ENCODE measurements around the gene NECAB2. TPM values are rescaled to one million over a fixed set of nuclear protein-coding genes. Genes with fewer than 3 reads are reported as not detected.

NECAB2 gene
- total RNA-seq, 2 experiments from 2014 or later = not detected

DNA sequence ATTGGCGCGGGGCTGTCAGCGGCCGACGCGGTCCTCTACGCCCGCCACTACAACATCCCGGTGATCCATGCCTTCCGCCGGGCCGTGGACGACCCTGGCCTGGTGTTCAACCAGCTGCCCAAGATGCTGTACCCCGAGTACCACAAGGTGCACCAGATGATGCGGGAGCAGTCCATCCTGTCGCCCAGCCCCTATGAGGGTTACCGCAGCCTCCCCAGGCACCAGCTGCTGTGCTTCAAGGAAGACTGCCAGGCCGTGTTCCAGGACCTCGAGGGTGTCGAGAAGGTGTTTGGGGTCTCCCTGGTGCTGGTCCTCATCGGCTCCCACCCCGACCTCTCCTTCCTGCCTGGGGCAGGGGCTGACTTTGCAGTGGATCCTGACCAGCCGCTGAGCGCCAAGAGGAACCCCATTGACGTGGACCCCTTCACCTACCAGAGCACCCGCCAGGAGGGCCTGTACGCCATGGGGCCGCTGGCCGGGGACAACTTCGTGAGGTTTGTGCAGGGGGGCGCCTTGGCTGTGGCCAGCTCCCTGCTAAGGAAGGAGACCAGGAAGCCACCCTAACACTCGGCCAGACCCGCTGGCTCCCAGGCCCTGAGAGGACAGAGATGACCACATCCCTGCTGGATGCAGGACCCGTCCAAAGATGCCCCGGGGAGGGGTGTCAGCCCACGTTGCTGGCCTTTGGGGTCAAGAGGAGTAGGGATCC, 2.4 kb upstream of the NECAB2 start:
- DNase-seq = no peak
- Mint-ChIP-seq H3K27me3 (peaks cover 21% of the 10 kb centered on the region), H3K36me3 (ENCODE audit: low read depth) (no peaks in the 10 kb centered on the region), H3K27ac (no peak overlapping the region), H3K4me1 (ENCODE audit: low read depth) (no peaks in the 10 kb centered on the region), H3K4me3 (no peak overlapping the region), H3K9me3 (no peaks in the 10 kb centered on the region)
- CTCF ChIA-PET = interaction anchor here (0.5 kb wide), 1 partner anchor 191 kb away, joined by 3 read pairs; no protein-coding TSS in a partner anchor
- no peaks in the 10 kb centered on the region for H3K36me3 ChIP-seq (ENCODE audit: insufficient read depth, low read length)
- H3K4me1 ChIP-seq (ENCODE audit: insufficient read depth, low read length) = no peaks in the 10 kb centered on the region
- no peak overlapping the region for H3K27ac ChIP-seq (ENCODE audit: low read depth in 1 of 2, low read length in 2 of 2)
- H3K27me3 ChIP-seq (ENCODE audit: control insufficient read depth in 1 of 2, insufficient read depth in 2 of 2, low read length in 2 of 2) = peaks cover 10 to 20% of the 10 kb centered on the region in 2 experiments
- no peak for ATAC-seq (ENCODE audit: poor library complexity)
- TF ChIP-seq, protein P1, sequence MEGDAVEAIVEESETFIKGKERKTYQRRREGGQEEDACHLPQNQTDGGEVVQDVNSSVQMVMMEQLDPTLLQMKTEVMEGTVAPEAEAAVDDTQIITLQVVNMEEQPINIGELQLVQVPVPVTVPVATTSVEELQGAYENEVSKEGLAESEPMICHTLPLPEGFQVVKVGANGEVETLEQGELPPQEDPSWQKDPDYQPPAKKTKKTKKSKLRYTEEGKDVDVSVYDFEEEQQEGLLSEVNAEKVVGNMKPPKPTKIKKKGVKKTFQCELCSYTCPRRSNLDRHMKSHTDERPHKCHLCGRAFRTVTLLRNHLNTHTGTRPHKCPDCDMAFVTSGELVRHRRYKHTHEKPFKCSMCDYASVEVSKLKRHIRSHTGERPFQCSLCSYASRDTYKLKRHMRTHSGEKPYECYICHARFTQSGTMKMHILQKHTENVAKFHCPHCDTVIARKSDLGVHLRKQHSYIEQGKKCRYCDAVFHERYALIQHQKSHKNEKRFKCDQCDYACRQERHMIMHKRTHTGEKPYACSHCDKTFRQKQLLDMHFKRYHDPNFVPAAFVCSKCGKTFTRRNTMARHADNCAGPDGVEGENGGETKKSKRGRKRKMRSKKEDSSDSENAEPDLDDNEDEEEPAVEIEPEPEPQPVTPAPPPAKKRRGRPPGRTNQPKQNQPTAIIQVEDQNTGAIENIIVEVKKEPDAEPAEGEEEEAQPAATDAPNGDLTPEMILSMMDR (IDR thresholded peaks at IDR 0.05) = no peak
- POLR2A ChIA-PET = no interaction called here
- no peak overlapping the region for H3K4me3 ChIP-seq (ENCODE audit: low read length)
- intact Hi-C loops (cut with DNase I, micrococcal nuclease) = no loop called here
- peaks cover 0 to 11% of the 10 kb centered on the region in 2 experiments for H3K9me3 ChIP-seq (ENCODE audit: control insufficient read depth in 1 of 2, insufficient read depth in 1 of 2, low read length in 2 of 2)

DNA sequence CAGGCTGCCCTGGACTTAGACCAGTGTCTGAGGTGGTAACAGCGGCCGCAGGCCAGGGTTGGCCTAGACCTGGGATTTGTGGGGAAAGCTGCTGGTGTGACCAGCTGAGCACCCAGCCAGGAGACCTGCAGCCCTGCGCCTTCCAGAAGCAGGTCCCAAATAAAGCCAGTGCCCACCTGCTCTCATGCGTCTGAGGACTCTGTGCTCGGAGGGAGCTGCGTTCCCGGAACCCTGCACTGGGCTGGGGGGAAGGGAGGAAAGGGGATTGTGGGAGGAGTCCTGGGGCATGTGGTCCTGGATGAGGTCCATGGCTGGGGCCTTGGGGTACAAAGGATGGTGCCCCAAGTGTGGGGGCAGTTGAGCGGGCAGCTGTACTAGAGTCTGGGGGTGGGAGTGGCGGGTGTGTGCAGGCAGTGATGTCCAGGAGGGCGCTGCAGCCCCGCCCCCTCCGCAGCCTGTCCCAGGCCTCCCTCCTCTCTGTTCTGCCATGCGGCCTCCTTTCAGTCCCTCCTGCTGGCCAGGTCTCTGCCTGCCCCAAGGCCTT, 1.8 kb upstream of the NECAB2 start:
- intact Hi-C loops (cut with DNase I, micrococcal nuclease) = no loop called here
- DNase-seq (no peak), ATAC-seq (ENCODE audit: poor library complexity) (no peak)
- Histone ChIP-seq H3K4me3 (ENCODE audit: low read length) (no peak overlapping the region), H3K4me1 (ENCODE audit: insufficient read depth, low read length) (no peaks in the 10 kb centered on the region), H3K9me3 (ENCODE audit: control insufficient read depth in 1 of 2, insufficient read depth in 1 of 2, low read length in 2 of 2) (peaks cover 0 to 11% of the 10 kb centered on the region in 2 experiments), H3K36me3 (ENCODE audit: insufficient read depth, low read length) (no peaks in the 10 kb centered on the region), H3K27ac (ENCODE audit: low read depth in 1 of 2, low read length in 2 of 2) (no peak overlapping the region), H3K27me3 (ENCODE audit: control insufficient read depth in 1 of 2, insufficient read depth in 2 of 2, low read length in 2 of 2) (peaks cover 10 to 21% of the 10 kb centered on the region in 2 experiments)
- H3K9me3 Mint-ChIP-seq = no peaks in the 10 kb centered on the region
- POLR2A ChIA-PET = no interaction called here
- H3K27ac Mint-ChIP-seq = no peak overlapping the region
- CTCF ChIA-PET = no interaction called here
- H3K4me1 Mint-ChIP-seq (ENCODE audit: low read depth) = no peaks in the 10 kb centered on the region
- TF ChIP-seq, protein P1 (IDR thresholded peaks at IDR 0.05) = no peak
- peaks cover 21% of the 10 kb centered on the region for H3K27me3 Mint-ChIP-seq
- no peaks in the 10 kb centered on the region for H3K36me3 Mint-ChIP-seq (ENCODE audit: low read depth)
- no peak overlapping the region for H3K4me3 Mint-ChIP-seq

DNA sequence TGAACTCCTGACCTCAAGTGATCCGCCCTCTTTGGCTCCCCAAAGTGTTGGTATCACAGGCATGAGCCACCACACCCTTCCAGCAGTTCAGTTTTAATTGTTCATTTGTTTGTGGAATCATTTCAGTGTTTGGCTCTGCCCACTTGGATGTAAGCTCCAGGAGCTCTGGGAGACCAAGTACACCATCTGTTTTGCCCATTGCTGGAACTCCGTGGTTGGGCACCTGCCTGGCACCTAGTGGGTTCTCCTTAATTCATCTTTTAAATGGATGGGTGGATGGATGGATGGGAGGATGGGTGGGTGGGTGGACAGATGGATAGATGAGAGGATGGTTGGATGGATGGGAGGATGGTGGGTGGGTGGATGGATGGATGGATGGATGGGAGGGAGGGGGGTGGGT, 953 bp upstream of the NECAB2 start:
- Histone ChIP-seq H3K4me3 (ENCODE audit: low read length) (no peak overlapping the region), H3K4me1 (ENCODE audit: insufficient read depth, low read length) (no peaks in the 10 kb centered on the region), H3K27me3 (ENCODE audit: control insufficient read depth in 1 of 2, insufficient read depth in 2 of 2, low read length in 2 of 2) (peaks cover 10 to 23% of the 10 kb centered on the region in 2 experiments), H3K36me3 (ENCODE audit: insufficient read depth, low read length) (no peaks in the 10 kb centered on the region), H3K9me3 (ENCODE audit: control insufficient read depth in 1 of 2, insufficient read depth in 1 of 2, low read length in 2 of 2) (peaks cover 0 to 11% of the 10 kb centered on the region in 2 experiments), H3K27ac (ENCODE audit: low read depth in 1 of 2, low read length in 2 of 2) (no peak overlapping the region)
- no peaks in the 10 kb centered on the region for H3K4me1 Mint-ChIP-seq (ENCODE audit: low read depth)
- no peak overlapping the region for H3K27ac Mint-ChIP-seq
- intact Hi-C loops (cut with DNase I, micrococcal nuclease) = no loop called here
- DNase-seq (no peak), ATAC-seq (ENCODE audit: poor library complexity) (no peak)
- no peak overlapping the region for H3K4me3 Mint-ChIP-seq
- POLR2A ChIA-PET = no interaction called here
- CTCF ChIA-PET = no interaction called here
- H3K9me3 Mint-ChIP-seq = no peaks in the 10 kb centered on the region
- TF ChIP-seq, protein P1 (IDR thresholded peaks at IDR 0.05) = no peak
- peaks cover 21% of the 10 kb centered on the region for H3K27me3 Mint-ChIP-seq
- H3K36me3 Mint-ChIP-seq (ENCODE audit: low read depth) = no peaks in the 10 kb centered on the region
